Measurements from ENCODE around the gene MIF4GD. TPM values are rescaled to one million over a fixed set of nuclear protein-coding genes. Genes with fewer than 3 reads are reported as not detected.

The MIF4GD gene
- 30.0 and 36.4 TPM in 2 replicates for total RNA-seq

GRCh38 chr17:75270966-75271232 lies at the start of gene MIF4GD:
TSS of gene MIF4GD (minus strand) at chr17:75271231. CDS start at chr17:75270195, 1,036 bp downstream.
- DNase-seq (ENCODE audit: low read depth) (no peak), FAIRE-seq (no peak)
- H3K36me3 ChIP-seq (ENCODE audit: control insufficient read depth, insufficient read depth, low read length), result peaks cover 15% of the 10 kb centered on the region
- H3K4me3 ChIP-seq (ENCODE audit: low read depth, low read length), result peak within 1 kb of the TSS; percentile 88
- no peaks in the 10 kb centered on the region for H3K27me3 ChIP-seq (ENCODE audit: control insufficient read depth, insufficient read depth, low read length)
- TF ChIP-seq CTCF (IDR thresholded peaks at IDR 0.05; ENCODE audit: insufficient read depth, low read length, severe bottlenecking), result no peak

- peaks cover 12% of the 10 kb centered on the region for H3K36me3 ChIP-seq (ENCODE audit: control insufficient read depth, insufficient read depth, low read length)
- no peaks in the 10 kb centered on the region for H3K27me3 ChIP-seq (ENCODE audit: control insufficient read depth, insufficient read depth, low read length)
- no peak overlapping the region for H3K4me3 ChIP-seq (ENCODE audit: low read depth, low read length)
- no peak for TF ChIP-seq CTCF (IDR thresholded peaks at IDR 0.05; ENCODE audit: insufficient read depth, low read length, severe bottlenecking)
- DNase-seq (ENCODE audit: low read depth), result no peak
- FAIRE-seq, result no peak
Measured at GRCh38 chr17:75319904-75320691, 49.1 kb upstream of the MIF4GD start.

- FAIRE-seq, result no peak
- Histone ChIP-seq H3K27me3 (ENCODE audit: control insufficient read depth, insufficient read depth, low read length) (no peaks in the 10 kb centered on the region), H3K4me3 (ENCODE audit: low read depth, low read length) (no peak overlapping the region), H3K36me3 (ENCODE audit: control insufficient read depth, insufficient read depth, low read length) (peaks cover 12% of the 10 kb centered on the region)
- TF ChIP-seq CTCF (IDR thresholded peaks at IDR 0.05; ENCODE audit: insufficient read depth, low read length, severe bottlenecking), result no peak
- no peak for DNase-seq (ENCODE audit: low read depth)
Measured at GRCh38 chr17:75318615-75319222, 47.7 kb upstream of the MIF4GD start.

- no peaks in the 10 kb centered on the region for H3K27me3 ChIP-seq (ENCODE audit: control insufficient read depth, insufficient read depth, low read length)
- no peak overlapping the region for H3K4me3 ChIP-seq (ENCODE audit: low read depth, low read length)
- H3K36me3 ChIP-seq (ENCODE audit: control insufficient read depth, insufficient read depth, low read length), result peaks cover 12% of the 10 kb centered on the region
- DNase-seq (ENCODE audit: low read depth), result no peak
- no peak for TF ChIP-seq CTCF (IDR thresholded peaks at IDR 0.05; ENCODE audit: insufficient read depth, low read length, severe bottlenecking)
- FAIRE-seq, result no peak
Measured at GRCh38 chr17:75318211-75318610, 47.2 kb upstream of the MIF4GD start.

- no peak for FAIRE-seq
- no peak for TF ChIP-seq CTCF (IDR thresholded peaks at IDR 0.05; ENCODE audit: insufficient read depth, low read length, severe bottlenecking)
- no peak overlapping the region for H3K4me3 ChIP-seq (ENCODE audit: low read depth, low read length)
Measured at GRCh38 chr17:75317671-75318070, 46.6 kb upstream of the MIF4GD start.

More at GRCh38 chr17:75317671-75318070, 46.6 kb upstream of the MIF4GD start:
- Histone ChIP-seq H3K36me3 (ENCODE audit: control insufficient read depth, insufficient read depth, low read length) (peaks cover 12% of the 10 kb centered on the region), H3K27me3 (ENCODE audit: control insufficient read depth, insufficient read depth, low read length) (no peaks in the 10 kb centered on the region)
- no peak for DNase-seq (ENCODE audit: low read depth)
